Thyroid gland (tissue), 4 donors: Measurements from ENCODE around the gene OTOA.

Experiments
- CTCF ChIP-seq, 6 experiments: fragments of 200-600 bp in 3 of 6; fragments of 450-650 bp in 3 of 6; sonication (generic) in 3 of 6; IDR thresholded peaks; one replicate each; pipeline ENCODE4 v1.5.1; 2016 to 2019; ENCODE audit warnings: antibody characterized with exemption in 6 of 6, mild to moderate bottlenecking in 2 of 6, inconsistent platforms in 1 of 6, moderate library complexity in 1 of 6
- POLR2A ChIP-seq, 2 donors: fragments of 450-650 bp; IDR thresholded peaks; one replicate each; pipeline ENCODE4 v1.6.1; 2017; ENCODE audit warnings: antibody characterized with exemption in 2 of 2, mild to moderate bottlenecking in 2 of 2, moderate library complexity in 1 of 2

DNA sequence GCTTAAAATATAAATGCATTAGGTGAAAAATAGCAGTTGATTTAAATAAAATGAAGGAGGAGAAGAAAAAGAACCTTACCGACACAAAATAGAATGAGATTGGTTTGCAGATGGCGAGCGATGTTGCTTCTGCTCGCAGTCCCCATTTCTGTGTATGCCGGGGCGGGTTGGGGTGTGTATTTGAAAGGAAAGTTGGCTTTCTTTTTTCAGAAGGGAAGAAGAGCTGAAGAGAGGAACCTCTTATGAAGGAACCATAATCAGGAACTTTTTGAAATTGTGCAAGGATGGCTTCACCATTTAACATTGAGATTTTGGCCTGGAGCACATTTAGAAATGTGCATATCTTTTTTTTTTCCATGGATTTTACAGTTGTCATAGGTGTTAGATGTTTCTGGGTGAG, 11.3 kb upstream of the OTOA start, which contains the start of gene IGSF6:
- no peak for TF ChIP-seq CTCF (IDR thresholded peaks at IDR 0.05)
- no peak for TF ChIP-seq POLR2A (IDR thresholded peaks at IDR 0.05)
